GM20000 (cell line): ENCODE data around the gene LGR6.
"Not testable (repeated sequence)": the region's sequence is repeated elsewhere in the genome, so short reads cannot be mapped to it uniquely, and the experiment has no call there.

Source experiments
- DNase-seq: peaks from one replicate; pipeline ENCODE4 v3.0.0; 2012; ENCODE audit warnings: low spot score
- TF ChIP-seq, protein P1 (sequence below): IDR thresholded peaks from 2 replicates; pipeline ENCODE4 v1.5.1; 2012; ENCODE audit warnings: mild to moderate bottlenecking, control low read depth; ENCODE audit errors: extremely low read depth, missing control alignments

LGR6 gene

DNA sequence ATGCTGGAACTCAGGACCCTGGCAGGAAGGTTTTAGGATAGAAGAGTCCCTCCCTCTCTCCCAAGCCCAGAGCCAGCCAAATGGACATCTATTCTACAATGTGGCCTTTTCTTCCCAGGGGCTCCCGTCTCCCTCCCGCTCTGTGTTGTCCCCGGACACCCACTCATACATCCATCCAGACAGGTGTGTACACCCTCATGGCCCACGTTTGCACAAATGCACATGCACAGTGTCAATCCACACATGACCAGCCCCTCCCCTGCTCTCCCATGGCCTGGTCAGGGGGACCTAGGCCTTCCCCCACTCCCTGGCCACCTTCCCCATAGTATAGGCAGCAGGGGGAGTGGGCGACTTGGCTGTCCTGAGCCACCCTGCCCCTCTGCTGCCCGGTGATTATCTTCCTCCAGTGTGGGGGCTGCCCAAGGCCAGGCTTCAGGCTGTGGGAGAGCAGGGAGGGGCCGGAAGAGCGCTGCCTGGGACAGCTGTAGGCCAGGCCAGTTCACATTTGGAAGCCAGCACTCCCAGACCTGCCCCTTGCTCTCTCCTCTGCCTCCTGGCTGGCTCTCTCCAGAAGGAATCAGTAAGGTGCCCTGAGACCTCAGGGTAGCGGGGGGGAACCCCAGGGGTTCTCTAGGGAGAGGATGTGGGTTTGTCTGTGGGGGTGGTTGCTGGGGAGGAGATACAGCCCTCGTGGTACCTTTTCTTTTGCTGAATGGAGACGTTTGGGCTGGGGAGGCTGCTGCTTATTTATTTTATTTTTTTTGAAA lies 29.1 kb upstream of the LGR6 start:
- peak; percentile 83 for DNase-seq
- TF ChIP-seq, protein P1, sequence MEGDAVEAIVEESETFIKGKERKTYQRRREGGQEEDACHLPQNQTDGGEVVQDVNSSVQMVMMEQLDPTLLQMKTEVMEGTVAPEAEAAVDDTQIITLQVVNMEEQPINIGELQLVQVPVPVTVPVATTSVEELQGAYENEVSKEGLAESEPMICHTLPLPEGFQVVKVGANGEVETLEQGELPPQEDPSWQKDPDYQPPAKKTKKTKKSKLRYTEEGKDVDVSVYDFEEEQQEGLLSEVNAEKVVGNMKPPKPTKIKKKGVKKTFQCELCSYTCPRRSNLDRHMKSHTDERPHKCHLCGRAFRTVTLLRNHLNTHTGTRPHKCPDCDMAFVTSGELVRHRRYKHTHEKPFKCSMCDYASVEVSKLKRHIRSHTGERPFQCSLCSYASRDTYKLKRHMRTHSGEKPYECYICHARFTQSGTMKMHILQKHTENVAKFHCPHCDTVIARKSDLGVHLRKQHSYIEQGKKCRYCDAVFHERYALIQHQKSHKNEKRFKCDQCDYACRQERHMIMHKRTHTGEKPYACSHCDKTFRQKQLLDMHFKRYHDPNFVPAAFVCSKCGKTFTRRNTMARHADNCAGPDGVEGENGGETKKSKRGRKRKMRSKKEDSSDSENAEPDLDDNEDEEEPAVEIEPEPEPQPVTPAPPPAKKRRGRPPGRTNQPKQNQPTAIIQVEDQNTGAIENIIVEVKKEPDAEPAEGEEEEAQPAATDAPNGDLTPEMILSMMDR, result no peak

DNA sequence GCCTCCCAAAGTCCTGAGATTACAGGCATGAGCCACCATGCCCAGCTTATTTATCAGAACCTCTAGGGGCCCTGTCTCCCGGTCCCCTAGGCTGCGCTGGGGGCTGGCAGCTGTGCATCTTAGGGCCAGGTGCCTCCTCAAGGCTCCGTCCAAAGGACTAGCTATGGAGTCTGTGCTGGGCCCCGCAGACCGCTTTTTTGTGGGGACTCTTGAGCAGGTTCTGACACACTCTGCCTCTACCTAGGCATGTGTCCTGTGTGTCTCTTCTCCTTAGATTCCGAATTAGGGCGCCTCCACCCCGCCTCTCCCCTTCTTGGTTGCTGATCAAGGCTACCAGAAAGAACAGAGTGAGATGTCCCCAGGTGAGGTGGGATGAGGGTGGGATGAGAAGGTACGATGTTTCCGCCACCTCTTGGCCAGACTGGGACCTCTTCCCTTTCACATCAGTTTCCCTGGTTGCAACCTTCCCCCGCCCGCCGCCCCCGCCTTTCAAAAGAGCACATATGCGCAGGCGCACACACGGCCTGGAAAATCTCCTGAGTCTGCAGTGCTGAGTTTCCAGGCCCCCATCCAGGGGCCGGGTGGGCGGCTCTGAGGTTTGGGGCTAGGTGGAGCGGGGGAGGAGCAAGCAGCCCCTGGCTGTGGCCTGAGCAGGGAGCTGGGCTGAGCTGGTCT lies 28.2 kb upstream of the LGR6 start:
- no peak for DNase-seq
- TF ChIP-seq, protein P1, result no peak

DNA sequence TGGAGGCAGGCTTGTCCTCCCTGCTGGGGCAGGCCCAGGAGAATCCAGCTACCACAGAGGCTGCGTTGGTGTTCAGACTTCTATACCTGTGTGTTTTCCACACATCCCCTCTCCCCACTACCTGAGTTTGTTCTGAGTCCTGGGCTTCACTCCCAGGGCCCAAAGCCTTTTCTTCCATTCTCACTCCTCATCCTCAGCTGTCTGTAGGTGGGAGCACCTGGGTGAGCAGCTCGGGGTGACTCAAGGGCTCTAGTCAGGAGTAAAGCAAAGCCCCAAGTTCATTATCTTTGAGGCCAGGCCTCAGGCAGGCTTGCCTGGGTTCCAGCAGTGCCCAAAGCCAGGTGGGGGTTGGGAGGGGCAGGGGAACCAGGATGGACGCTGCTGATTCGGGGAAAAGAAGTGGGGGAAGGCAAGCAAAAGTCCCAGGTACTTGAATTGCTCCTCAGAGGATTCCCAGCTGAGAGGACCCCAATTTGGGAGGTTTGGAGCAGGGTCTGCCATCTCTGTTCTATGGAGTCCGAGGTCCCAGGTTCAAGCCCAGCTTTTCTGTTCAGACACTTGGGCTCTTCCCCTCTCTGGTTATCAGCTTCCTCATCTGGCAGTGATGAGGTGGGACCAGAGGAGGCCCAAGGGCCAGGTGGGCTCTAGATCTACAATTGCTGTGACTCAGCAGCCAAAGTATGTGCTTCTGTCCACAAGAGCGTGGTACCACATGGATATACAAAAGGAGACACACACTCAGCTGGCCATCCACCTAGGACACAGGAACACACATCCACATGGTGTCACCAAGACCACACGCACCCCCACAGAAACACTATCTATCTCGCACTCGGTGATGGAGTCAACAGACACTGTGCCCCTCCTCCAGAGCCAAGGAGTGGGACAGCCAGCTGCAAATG lies 27.4 kb upstream of the LGR6 start:
- no peak for DNase-seq
- TF ChIP-seq, protein P1, result no peak

DNA sequence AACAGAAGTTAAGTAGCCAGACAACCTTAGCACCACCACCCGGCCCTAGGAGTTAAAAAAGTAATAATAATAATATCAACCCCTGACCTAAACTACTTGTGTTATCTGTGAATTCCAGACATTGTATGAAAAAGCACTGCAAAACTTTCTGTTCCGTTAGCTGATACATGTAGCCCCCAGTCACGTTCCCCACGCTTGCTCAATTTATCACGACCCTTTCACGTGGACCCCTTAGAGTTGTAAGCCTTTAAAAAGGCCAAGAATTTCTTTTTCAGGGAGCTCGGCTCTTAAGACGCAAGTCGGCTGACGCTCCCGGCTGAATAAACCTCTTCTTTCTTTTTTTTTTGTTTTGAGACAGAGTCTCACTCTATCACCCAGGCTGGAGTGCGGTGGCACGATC lies 26.5 kb upstream of the LGR6 start:
- not testable (repeated sequence) for DNase-seq

DNA sequence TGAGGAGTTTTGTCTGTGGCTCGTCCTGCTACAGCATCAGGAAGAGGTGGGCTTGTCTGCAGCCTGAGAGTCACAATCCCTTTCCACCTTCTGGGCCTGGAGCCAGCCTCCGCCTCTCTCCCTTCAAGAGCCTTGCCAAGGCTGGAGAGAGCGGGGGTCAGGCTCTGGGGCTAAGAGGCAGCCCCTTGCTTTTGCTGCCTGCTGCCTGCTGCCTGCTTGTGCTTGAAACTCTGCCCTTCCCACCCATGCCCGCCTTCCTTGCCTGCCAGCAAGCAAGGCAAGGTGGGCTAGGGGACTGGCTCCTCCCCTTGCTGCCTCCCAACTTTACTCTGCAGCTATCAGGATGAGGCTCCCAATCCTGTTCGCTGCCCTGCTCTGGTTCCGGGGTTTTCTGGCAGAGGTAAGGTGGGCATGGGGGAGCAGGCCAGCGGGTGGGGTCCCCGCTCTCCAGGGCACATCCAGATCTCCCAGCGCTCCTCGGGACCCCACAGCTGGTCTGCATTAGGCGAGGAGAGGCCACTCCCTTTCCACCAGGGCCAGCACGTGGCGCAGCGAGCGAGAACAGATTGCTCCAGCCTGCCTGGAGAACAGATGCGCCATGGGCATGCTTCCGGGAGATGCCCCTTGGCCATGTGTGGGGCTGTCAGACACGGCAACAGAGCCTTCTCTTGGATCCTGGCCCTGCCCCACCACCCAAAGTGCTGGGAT lies 25.7 kb upstream of the LGR6 start:
- TF ChIP-seq, protein P1, result no peak
- no peak for DNase-seq

DNA sequence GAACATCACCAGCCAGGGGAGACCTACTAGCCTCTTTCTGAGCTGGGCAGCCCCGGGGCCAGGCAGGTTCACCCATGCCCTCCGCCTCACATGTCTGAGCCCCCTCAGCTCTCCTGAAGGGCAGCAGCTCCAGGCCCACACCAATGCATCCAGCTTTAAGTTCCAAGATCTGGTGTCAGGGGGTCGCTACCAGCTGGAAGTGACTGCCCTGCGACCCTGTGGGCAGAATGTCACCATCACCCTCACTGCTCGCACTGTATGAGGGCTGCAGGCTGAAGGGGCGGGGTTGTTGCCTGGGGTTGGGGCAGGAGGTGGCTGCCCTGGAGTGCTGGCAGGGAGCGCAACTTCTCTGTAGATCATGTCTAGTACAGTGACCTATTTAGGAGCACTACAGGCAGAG lies 24.7 kb upstream of the LGR6 start:
- no peak for DNase-seq
- TF ChIP-seq, protein P1, result no peak

DNA sequence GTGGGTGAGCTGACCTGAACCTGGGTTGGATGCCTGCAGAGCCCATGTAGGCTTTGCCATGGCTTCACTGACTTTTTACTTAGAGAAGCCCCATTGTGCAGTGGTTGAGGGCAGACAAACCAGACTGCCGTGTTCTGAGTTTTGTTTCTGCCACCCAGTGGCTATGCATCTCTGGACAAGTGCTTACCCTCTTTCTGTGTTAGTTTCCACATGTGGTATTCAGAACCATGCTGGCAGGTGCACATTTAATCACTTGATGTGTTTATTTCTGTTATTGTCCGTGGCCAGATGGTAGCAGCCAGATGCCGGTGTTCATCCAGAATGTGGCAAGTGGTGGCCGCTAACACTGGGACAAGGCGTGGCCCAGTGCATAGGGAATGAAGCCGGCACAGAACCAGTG lies 22.9 kb upstream of the LGR6 start:
- TF ChIP-seq, protein P1, result no peak

More for the DNA sequence above, 22.9 kb upstream of the LGR6 start:
- no peak for DNase-seq
